HFFc6 (cell line): ENCODE measurements around the gene SMC1B. TPM values are rescaled to one million over a fixed set of nuclear protein-coding genes. Genes with fewer than 3 reads are reported as not detected.

Source experiments
- DNase-seq: peaks from one replicate; pipeline ENCODE4 v3.0.0-alpha.2; 2018
- H3K27ac Mint-ChIP-seq: 2 replicates; pipeline ENCODE4 v1.8.0; 2020; ENCODE audit warnings: mild to moderate bottlenecking, mixed read lengths
- H3K27me3 Mint-ChIP-seq: 2 replicates; pipeline ENCODE4 v1.8.0; 2021; ENCODE audit warnings: mild to moderate bottlenecking, moderate library complexity, mixed read lengths; ENCODE audit not compliant: insufficient read depth
- H3K36me3 Mint-ChIP-seq: 2 replicates; pipeline ENCODE4 v1.8.0; 2021; ENCODE audit warnings: low read depth, mixed read lengths
- H3K4me1 Mint-ChIP-seq: 2 replicates; pipeline ENCODE4 v1.8.0; 2020; ENCODE audit warnings: low read depth, mixed read lengths
- H3K4me3 Mint-ChIP-seq: 2 replicates; pipeline ENCODE4 v1.8.0; 2020; ENCODE audit warnings: mild to moderate bottlenecking, moderate library complexity, mixed read lengths
- H3K9me3 Mint-ChIP-seq: 2 replicates; pipeline ENCODE4 v1.8.0; 2020; ENCODE audit warnings: mild to moderate bottlenecking, mixed read lengths
- CTCF ChIP-seq: fragments of 200-600 bp; sonication (generic); IDR thresholded peaks from 2 replicates; pipeline ENCODE4 v1.5.0; 2021; ENCODE audit warnings: antibody characterized with exemption, mild to moderate bottlenecking
- total RNA-seq, 6 experiments: library from RNA; stranded (reverse); fragmentation: NEBNext Ultra II Directional; extraction: Animal tissue kit (Norgen Biotek cat#: 25700); gene quantifications; 2 replicates in 1 of 6; 3 replicates in 5 of 6; pipeline ENCODE4 v1.2.3, GENCODE V29; 2021

The SMC1B gene
- total RNA-seq, 6 experiments from 2014 or later, result 0.06 TPM; not detected in 5

GRCh38 chr22:45430871-45431270 is 17.5 kb upstream of the SMC1B start:
- Mint-ChIP-seq H3K4me3 (no peak overlapping the region), H3K36me3 (no peaks in the 10 kb centered on the region), H3K9me3 (no peaks in the 10 kb centered on the region), H3K27me3 (peaks cover 15% of the 10 kb centered on the region), H3K27ac (no peak overlapping the region), H3K4me1 (peaks cover 9% of the 10 kb centered on the region)
- no peak for DNase-seq
- TF ChIP-seq CTCF, result no peak

- no peak overlapping the region for H3K4me3 Mint-ChIP-seq
- peaks cover 2% of the 10 kb centered on the region for H3K4me1 Mint-ChIP-seq
- no peak overlapping the region for H3K27ac Mint-ChIP-seq
- no peak for TF ChIP-seq CTCF
- no peak for DNase-seq
- H3K27me3 Mint-ChIP-seq, result peaks cover 14% of the 10 kb centered on the region
- H3K9me3 Mint-ChIP-seq, result no peaks in the 10 kb centered on the region
- no peaks in the 10 kb centered on the region for H3K36me3 Mint-ChIP-seq
Measured at GRCh38 chr22:45429981-45430775, 16.8 kb upstream of the SMC1B start.

- Mint-ChIP-seq H3K9me3 (no peaks in the 10 kb centered on the region), H3K4me1 (no peaks in the 10 kb centered on the region), H3K27me3 (peaks cover 14% of the 10 kb centered on the region), H3K36me3 (no peaks in the 10 kb centered on the region), H3K27ac (no peak overlapping the region), H3K4me3 (no peak overlapping the region)
- DNase-seq, result no peak
- TF ChIP-seq CTCF, result no peak
Measured at GRCh38 chr22:45429424-45429823, 16.0 kb upstream of the SMC1B start.

- Mint-ChIP-seq H3K27ac (no peak overlapping the region), H3K4me3 (no peak overlapping the region), H3K4me1 (no peaks in the 10 kb centered on the region), H3K9me3 (no peaks in the 10 kb centered on the region), H3K36me3 (no peaks in the 10 kb centered on the region), H3K27me3 (peaks cover 14% of the 10 kb centered on the region)
- no peak for DNase-seq
- no peak for TF ChIP-seq CTCF
Measured at GRCh38 chr22:45428391-45429385, 15.3 kb upstream of the SMC1B start.

GRCh38 chr22:45427114-45427513 is 13.7 kb upstream of the SMC1B start:
- DNase-seq, result no peak
- no peak overlapping the region for H3K27ac Mint-ChIP-seq
- no peaks in the 10 kb centered on the region for H3K9me3 Mint-ChIP-seq
- peaks cover 14% of the 10 kb centered on the region for H3K27me3 Mint-ChIP-seq
- no peaks in the 10 kb centered on the region for H3K36me3 Mint-ChIP-seq
- no peak for TF ChIP-seq CTCF
- H3K4me1 Mint-ChIP-seq, result no peaks in the 10 kb centered on the region
- H3K4me3 Mint-ChIP-seq, result no peak overlapping the region
